Measurements from ENCODE around the gene RPS6KA5.

DNA sequence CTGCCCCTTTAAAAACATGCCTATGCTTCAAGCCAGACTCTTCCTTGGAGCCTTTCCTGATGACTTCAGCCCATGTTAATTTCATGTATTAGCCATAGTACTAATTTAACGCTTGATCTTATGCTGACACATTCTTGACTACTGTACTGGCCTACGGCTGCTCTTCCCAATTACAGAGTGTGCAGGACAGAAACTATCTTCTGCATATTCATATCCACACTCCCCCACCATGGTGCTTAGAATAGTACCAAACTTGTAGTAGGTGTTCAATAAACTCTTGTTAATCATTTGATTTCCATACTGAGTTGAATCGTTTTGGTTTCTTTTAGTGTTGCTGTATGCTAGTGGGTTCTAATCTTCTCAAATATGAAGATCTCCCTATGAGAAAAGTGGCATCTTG is 31.6 kb upstream of the RPS6KA5 start:
- TF ChIP-seq, protein P1, sequence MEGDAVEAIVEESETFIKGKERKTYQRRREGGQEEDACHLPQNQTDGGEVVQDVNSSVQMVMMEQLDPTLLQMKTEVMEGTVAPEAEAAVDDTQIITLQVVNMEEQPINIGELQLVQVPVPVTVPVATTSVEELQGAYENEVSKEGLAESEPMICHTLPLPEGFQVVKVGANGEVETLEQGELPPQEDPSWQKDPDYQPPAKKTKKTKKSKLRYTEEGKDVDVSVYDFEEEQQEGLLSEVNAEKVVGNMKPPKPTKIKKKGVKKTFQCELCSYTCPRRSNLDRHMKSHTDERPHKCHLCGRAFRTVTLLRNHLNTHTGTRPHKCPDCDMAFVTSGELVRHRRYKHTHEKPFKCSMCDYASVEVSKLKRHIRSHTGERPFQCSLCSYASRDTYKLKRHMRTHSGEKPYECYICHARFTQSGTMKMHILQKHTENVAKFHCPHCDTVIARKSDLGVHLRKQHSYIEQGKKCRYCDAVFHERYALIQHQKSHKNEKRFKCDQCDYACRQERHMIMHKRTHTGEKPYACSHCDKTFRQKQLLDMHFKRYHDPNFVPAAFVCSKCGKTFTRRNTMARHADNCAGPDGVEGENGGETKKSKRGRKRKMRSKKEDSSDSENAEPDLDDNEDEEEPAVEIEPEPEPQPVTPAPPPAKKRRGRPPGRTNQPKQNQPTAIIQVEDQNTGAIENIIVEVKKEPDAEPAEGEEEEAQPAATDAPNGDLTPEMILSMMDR (IDR thresholded peaks at IDR 0.05), result no peak
- TF ChIP-seq POLR2AphosphoS5 (IDR thresholded peaks at IDR 0.05) (no peak), POLR2A (IDR thresholded peaks at IDR 0.05) (no peak)
